Endothelial cell of umbilical vein (primary cell): ENCODE results near the gene KITLG. TPM values are rescaled to one million over a fixed set of nuclear protein-coding genes. Genes with fewer than 3 reads are reported as not detected.
A peak's percentile ranks its signal among the peaks of the same experiment; 100 is the strongest.

Experiments used
- BruUV-seq: library from RNA; stranded (reverse); fragments of 400-500 nt; replicated peaks from 2 replicates; lab custom pipeline; 2021; lab: Mats Ljungman, UMichigan
- CTCF ChIA-PET: fragments of 300-600, 350-600 bp; sonication (Branson Sonifier 250); formaldehyde crosslinking; loops from one replicate; lab custom pipeline; 2021; ENCODE audit warnings: antibody characterized with exemption, inconsistent platforms; lab: Charles Lee
- POLR2A ChIA-PET: fragments of 300-600, 350-600 bp; sonication (Branson Sonifier 250); formaldehyde crosslinking; loops from one replicate; lab custom pipeline; 2021; ENCODE audit warnings: antibody characterized with exemption, inconsistent platforms; lab: Charles Lee
- DNase-seq: peaks from one replicate; pipeline ENCODE4 v3.0.0-alpha.2; 2011; ENCODE audit warnings: low read depth, low spot score
- FAIRE-seq: peaks from 2 replicates; lab custom pipeline; 2011; peaks lifted over from hg19 to GRCh38; lab: Jason Lieb, UNC
- H2AFZ ChIP-seq: 2 replicates; pipeline ENCODE4 v1.6.0; 2012; ENCODE audit warnings: low read depth, low read length, control low read depth, inconsistent platforms
- H3K27ac ChIP-seq: 2 replicates; pipeline ENCODE4 v1.5.1; 2011; ENCODE audit warnings: low read depth, mild to moderate bottlenecking, control low read depth, low read length, moderate library complexity; ENCODE audit not compliant: insufficient read depth
- H3K27me3 ChIP-seq, 2 experiments: 2 replicates each; pipeline versions ENCODE4 v1.6.0 to v1.6.1; 2011; ENCODE audit warnings: low read length in 2 of 2, mixed read lengths in 1 of 2; ENCODE audit not compliant: control insufficient read depth in 2 of 2, insufficient read depth in 2 of 2
- H3K36me3 ChIP-seq, 2 experiments: 2 replicates in 1 of 2; 3 replicates in 1 of 2; pipeline ENCODE4 v1.5.1; 2011; ENCODE audit warnings: low read length in 2 of 2, mild to moderate bottlenecking in 1 of 2, moderate library complexity in 1 of 2; ENCODE audit not compliant: control insufficient read depth in 2 of 2, insufficient read depth in 2 of 2; ENCODE audit errors: extremely low read depth in 1 of 2
- H3K4me1 ChIP-seq: 3 replicates; pipeline ENCODE4 v1.5.1; 2011; ENCODE audit warnings: mild to moderate bottlenecking, low read length; ENCODE audit not compliant: control insufficient read depth, insufficient read depth; ENCODE audit errors: extremely low read depth
- H3K4me2 ChIP-seq: 2 replicates; pipeline ENCODE4 v1.6.1; 2011; ENCODE audit warnings: low read length, control low read depth, mixed read lengths; ENCODE audit not compliant: insufficient read depth
- H3K4me3 ChIP-seq, 3 experiments: fragments of 200-600 bp in 1 of 3; sonication (generic), shearing (Covaris generic) in 1 of 3; replicated peaks in 1 of 3; 2 replicates each; pipeline ENCODE4 v1.5.1; 2011 to 2016; ENCODE audit warnings: control low read depth in 3 of 3, low read length in 3 of 3, mild to moderate bottlenecking in 2 of 3, inconsistent platforms in 1 of 3, low read depth in 1 of 3, moderate library complexity in 1 of 3; ENCODE audit not compliant: insufficient read depth in 1 of 3
- H3K79me2 ChIP-seq: 2 replicates; pipeline ENCODE4 v1.6.0; 2012; ENCODE audit warnings: low read length, inconsistent platforms; ENCODE audit not compliant: control insufficient read depth, insufficient read depth
- H3K9ac ChIP-seq: replicated peaks from 2 replicates; pipeline ENCODE3; 2011; ENCODE audit warnings: low read length, control low read depth; ENCODE audit not compliant: insufficient read depth; ENCODE audit errors: extremely low read depth
- H3K9me1 ChIP-seq: replicated peaks from 3 replicates; pipeline ENCODE4 v1.6.0; 2011; ENCODE audit warnings: mild to moderate bottlenecking, low read length; ENCODE audit not compliant: control insufficient read depth, insufficient read depth; ENCODE audit errors: extremely low read depth
- H3K9me3 ChIP-seq: replicated peaks from 2 replicates; pipeline ENCODE4 v1.5.1; 2012; ENCODE audit warnings: low read length, inconsistent platforms; ENCODE audit not compliant: control insufficient read depth, insufficient read depth
- H4K20me1 ChIP-seq: replicated peaks from 2 replicates; pipeline ENCODE3; 2011; ENCODE audit warnings: mild to moderate bottlenecking, low read length; ENCODE audit not compliant: control insufficient read depth, insufficient read depth; ENCODE audit errors: extremely low read depth
- CTCF ChIP-seq, 2 donors: IDR thresholded peaks; 1 replicate in 1 of 2; 2 replicates in 1 of 2; pipeline ENCODE4 v1.5.1; 2011; ENCODE audit warnings: low read length in 2 of 2, mild to moderate bottlenecking in 2 of 2, moderate library complexity in 2 of 2, control low read depth in 1 of 2, inconsistent platforms in 1 of 2, low read depth in 1 of 2; ENCODE audit not compliant: insufficient read depth in 1 of 2; ENCODE audit errors: extremely low read depth in 1 of 2
- EZH2 ChIP-seq: IDR thresholded peaks from 2 replicates; pipeline ENCODE4 v1.6.1; 2012; ENCODE audit warnings: borderline replicate concordance, low read depth, mild to moderate bottlenecking, moderate library complexity, low read length, inconsistent platforms; ENCODE audit not compliant: severe bottlenecking
- FOS ChIP-seq: IDR thresholded peaks from 2 replicates; pipeline ENCODE4 v1.6.1; 2011; ENCODE audit warnings: mild to moderate bottlenecking, low read length, moderate library complexity, borderline replicate concordance; ENCODE audit not compliant: insufficient read depth
- GATA2 ChIP-seq: IDR thresholded peaks from 2 replicates; pipeline ENCODE4 v1.7.0; 2011; ENCODE audit warnings: low read depth, mild to moderate bottlenecking, moderate library complexity, mixed read lengths, low read length; ENCODE audit not compliant: insufficient read length, insufficient read depth
- JUN ChIP-seq: IDR thresholded peaks from 2 replicates; pipeline ENCODE4 v1.6.1; 2011; ENCODE audit warnings: borderline replicate concordance, low read depth; ENCODE audit not compliant: insufficient read length, insufficient read depth
- MAX ChIP-seq: IDR thresholded peaks from 2 replicates; pipeline ENCODE4 v1.6.1; 2011; ENCODE audit not compliant: insufficient read depth, insufficient read length
- MYC ChIP-seq: IDR thresholded peaks from one replicate; pipeline ENCODE4 v1.6.1; 2011; ENCODE audit warnings: mild to moderate bottlenecking, low read depth, low read length
- POLR2A ChIP-seq: IDR thresholded peaks from 2 replicates; pipeline ENCODE4 v1.6.1; 2012; ENCODE audit warnings: low read depth, mild to moderate bottlenecking, control low read depth, low read length
- POLR2AphosphoS5 ChIP-seq: IDR thresholded peaks from 2 replicates; pipeline ENCODE4 v1.6.1; 2012; ENCODE audit warnings: low read depth, mild to moderate bottlenecking, control low read depth, low read length, moderate library complexity; ENCODE audit not compliant: insufficient read depth
- dilution Hi-C: fragments of 300-500 bp; cut with MboI; formaldehyde crosslinking; loops from one replicate; pipeline ENCODE4 v1.15.0; 2019; ENCODE audit warnings: low sequenced_read_pairs; ENCODE audit not compliant: extremely low pct_ligation_motif_present
- intact Hi-C: fragments of 100-400 bp; cut with micrococcal nuclease; formaldehyde crosslinking; loops from one replicate; pipeline ENCODE4 v1.10.0; 2022
- polyA plus RNA-seq, 4 experiments: library from polyadenylated mRNA; depleted of rRNA in 3 of 4; stranded (reverse) in 3 of 4; unstranded in 1 of 4; fragments of >200 nt; gene quantifications; 2 replicates each; pipeline versions ENCODE4 v1.2.1 to v1.2.3, GENCODE V29; 2011 to 2012; ENCODE audit warnings: missing spikeins in 1 of 4
- total RNA-seq: library from RNA; stranded (reverse); gene quantifications from 2 replicates; pipeline ENCODE4 v1.2.3, GENCODE V29; 2021

KITLG gene
- total and polyA plus RNA-seq, 2 donors (not counting 3 experiments of a cell fraction or from before 2014, with no cell fraction given), result 3.8 to 32.5 TPM

- Histone ChIP-seq H3K9ac (no peak overlapping the region), H4K20me1 (no peaks in the 10 kb centered on the region), H2AFZ (peak overlapping the region; percentile 67), H3K4me2 (no peak overlapping the region), H3K4me1 (peaks cover 3% of the 10 kb centered on the region), H3K27ac (no peak overlapping the region), H3K4me3 (no peak overlapping the region), H3K36me3 (no peaks in the 10 kb centered on the region), H3K79me2 (no peaks in the 10 kb centered on the region), H3K27me3 (no peaks in the 10 kb centered on the region), H3K9me1 (no peaks in the 10 kb centered on the region), H3K9me3 (no peaks in the 10 kb centered on the region)
- intact Hi-C loops, result no loop called here
- ChIA-PET POLR2A (no interaction called here), CTCF (interaction anchor here (0.9 to 3.4 kb wide), 8 partner anchors 8 to 464 kb away, joined by 3 to 11 read pairs (median 4); partner anchors contain the start of gene KITLG)
- FAIRE-seq (no peak), DNase-seq (peak; percentile 58)
- dilution Hi-C loops, result no loop called here
- TF ChIP-seq GATA2 (no peak), MAX (no peak), EZH2 (no peak), CTCF (IDR thresholded peaks at IDR 0.05; ENCODE audit: extremely low read depth in 1 of 2, insufficient read depth in 1 of 2, low read depth in 1 of 2, low read length in 2 of 2) (no peak), JUN (no peak), MYC (no peak), FOS (no peak), POLR2AphosphoS5 (no peak), POLR2A (no peak)
- no TSS peak for BruUV-seq
Observed at GRCh38 chr12:88529531-88530488, 50.5 kb downstream of the KITLG start.
